ENCODE results near the gene ADRA1B.
A peak's percentile ranks its signal among the peaks of the same experiment; 100 is the strongest.

GRCh38 chr5:159965031-159965837 lies 49.0 kb downstream of the ADRA1B start:
- TF ChIP-seq HOXA7 (CRISPR knock-in tag; IDR thresholded peaks at IDR 0.05) (no peak), HDAC2 (IDR thresholded peaks at IDR 0.05) (no peak), CTCF (IDR thresholded peaks at IDR 0.05) (peak; percentile 38)

Data from A549 (cell line).